ENCODE results near the gene KIAA1217.
"Not testable (repeated sequence)": the region's sequence is repeated elsewhere in the genome, so short reads cannot be mapped to it uniquely, and the experiment has no call there.

The KIAA1217 gene

GRCh38 chr10:24433705-24434104 is 224.8 kb downstream of the KIAA1217 start:
- H3K27me3 Mint-ChIP-seq: no peaks in the 10 kb centered on the region
- H3K27ac Mint-ChIP-seq: no peak overlapping the region
- ATAC-seq (ENCODE audit: low read depth) (no peak), DNase-seq (ENCODE audit: low spot score in 2 of 2) (no peak)
- no peak overlapping the region for H3K4me3 Mint-ChIP-seq
- no peaks in the 10 kb centered on the region for H3K36me3 Mint-ChIP-seq
- no peaks in the 10 kb centered on the region for H3K9me3 Mint-ChIP-seq
- H3K4me1 Mint-ChIP-seq: no peaks in the 10 kb centered on the region

- H3K27me3 Mint-ChIP-seq: peaks cover 2% of the 10 kb centered on the region
- H3K4me1 Mint-ChIP-seq: no peaks in the 10 kb centered on the region
- ATAC-seq (ENCODE audit: low read depth): no peak
- H3K4me3 Mint-ChIP-seq: no peak overlapping the region
- H3K27ac Mint-ChIP-seq: no peak overlapping the region
- no peaks in the 10 kb centered on the region for H3K36me3 Mint-ChIP-seq
- DNase-seq (ENCODE audit: low spot score in 2 of 2): no peak
- H3K9me3 Mint-ChIP-seq: peaks cover 2% of the 10 kb centered on the region
Observed at GRCh38 chr10:24434961-24435360, 226.0 kb downstream of the KIAA1217 start.

- Mint-ChIP-seq H3K36me3 (no peaks in the 10 kb centered on the region), H3K27me3 (peaks cover 2% of the 10 kb centered on the region), H3K27ac (no peak overlapping the region), H3K9me3 (peaks cover 2% of the 10 kb centered on the region), H3K4me1 (no peaks in the 10 kb centered on the region), H3K4me3 (no peak overlapping the region)
- DNase-seq (ENCODE audit: low spot score in 2 of 2) (no peak), ATAC-seq (ENCODE audit: low read depth) (no peak)
Observed at GRCh38 chr10:24435374-24435773, 226.4 kb downstream of the KIAA1217 start.

- Mint-ChIP-seq H3K4me1 (no peaks in the 10 kb centered on the region), H3K36me3 (no peaks in the 10 kb centered on the region), H3K27me3 (peaks cover 2% of the 10 kb centered on the region), H3K4me3 (no peak overlapping the region), H3K27ac (no peak overlapping the region), H3K9me3 (peaks cover 2% of the 10 kb centered on the region)
- DNase-seq (ENCODE audit: low spot score in 2 of 2) (no peak), ATAC-seq (ENCODE audit: low read depth) (no peak)
Observed at GRCh38 chr10:24437302-24437701, 228.4 kb downstream of the KIAA1217 start.

- no peak for DNase-seq (ENCODE audit: low spot score in 2 of 2)
- peaks cover 2% of the 10 kb centered on the region for H3K9me3 Mint-ChIP-seq
- H3K4me3 Mint-ChIP-seq: no peak overlapping the region
- peaks cover 2% of the 10 kb centered on the region for H3K27me3 Mint-ChIP-seq
- ATAC-seq (ENCODE audit: low read depth): no peak
- H3K27ac Mint-ChIP-seq: no peak overlapping the region
- no peaks in the 10 kb centered on the region for H3K4me1 Mint-ChIP-seq
- H3K36me3 Mint-ChIP-seq: no peaks in the 10 kb centered on the region
Observed at GRCh38 chr10:24438800-24439199, 229.9 kb downstream of the KIAA1217 start.

- peaks cover 2% of the 10 kb centered on the region for H3K27me3 Mint-ChIP-seq
- H3K27ac Mint-ChIP-seq: no peak overlapping the region
- no peaks in the 10 kb centered on the region for H3K4me1 Mint-ChIP-seq
- no peak for DNase-seq (ENCODE audit: low spot score in 2 of 2)
- no peaks in the 10 kb centered on the region for H3K36me3 Mint-ChIP-seq
- no peak for ATAC-seq (ENCODE audit: low read depth)
- H3K9me3 Mint-ChIP-seq: peaks cover 2% of the 10 kb centered on the region
- H3K4me3 Mint-ChIP-seq: no peak overlapping the region
Observed at GRCh38 chr10:24439935-24440334, 231.0 kb downstream of the KIAA1217 start.

GRCh38 chr10:24440817-24441797 is 232.2 kb downstream of the KIAA1217 start:
- Mint-ChIP-seq H3K27ac (no peak overlapping the region), H3K36me3 (no peaks in the 10 kb centered on the region), H3K9me3 (peaks cover 2% of the 10 kb centered on the region), H3K27me3 (peaks cover 2% of the 10 kb centered on the region), H3K4me1 (no peaks in the 10 kb centered on the region), H3K4me3 (no peak overlapping the region)
- no peak for ATAC-seq (ENCODE audit: low read depth)
- no peak for DNase-seq (ENCODE audit: low spot score in 2 of 2)

- no peak for ATAC-seq (ENCODE audit: low read depth)
Observed at GRCh38 chr10:24442234-24442633, 233.3 kb downstream of the KIAA1217 start.

GRCh38 chr10:24442641-24443174 is 233.8 kb downstream of the KIAA1217 start:
- ATAC-seq (ENCODE audit: low read depth); H3K4me3 Mint-ChIP-seq; DNase-seq (ENCODE audit: low spot score in 2 of 2); H3K36me3 Mint-ChIP-seq; H3K9me3 Mint-ChIP-seq; H3K27ac Mint-ChIP-seq; H3K4me1 Mint-ChIP-seq; H3K27me3 Mint-ChIP-seq: not testable (repeated sequence)

More at GRCh38 chr10:24442234-24442633, 233.3 kb downstream of the KIAA1217 start:
- H3K4me3 Mint-ChIP-seq: no peak overlapping the region
- H3K9me3 Mint-ChIP-seq: peaks cover 4% of the 10 kb centered on the region
- H3K27ac Mint-ChIP-seq: no peak overlapping the region
- H3K27me3 Mint-ChIP-seq: peaks cover 2% of the 10 kb centered on the region
- no peaks in the 10 kb centered on the region for H3K36me3 Mint-ChIP-seq
- DNase-seq (ENCODE audit: low spot score in 2 of 2): no peak
- H3K4me1 Mint-ChIP-seq: no peaks in the 10 kb centered on the region

- Mint-ChIP-seq H3K36me3 (no peaks in the 10 kb centered on the region), H3K9me3 (peaks cover 4% of the 10 kb centered on the region), H3K4me3 (no peak overlapping the region), H3K27me3 (peaks cover 2% of the 10 kb centered on the region), H3K27ac (no peak overlapping the region), H3K4me1 (no peaks in the 10 kb centered on the region)
- DNase-seq (ENCODE audit: low spot score in 2 of 2) (no peak), ATAC-seq (ENCODE audit: low read depth) (no peak)
Observed at GRCh38 chr10:24444337-24444736, 235.4 kb downstream of the KIAA1217 start.

- H3K9me3 Mint-ChIP-seq; H3K27ac Mint-ChIP-seq; H3K4me1 Mint-ChIP-seq; ATAC-seq (ENCODE audit: low read depth); DNase-seq (ENCODE audit: low spot score in 2 of 2); H3K27me3 Mint-ChIP-seq; H3K36me3 Mint-ChIP-seq; H3K4me3 Mint-ChIP-seq: not testable (repeated sequence)
Observed at GRCh38 chr10:24445958-24446357, 237.0 kb downstream of the KIAA1217 start.

GRCh38 chr10:24446739-24447138 is 237.8 kb downstream of the KIAA1217 start:
- no peak overlapping the region for H3K4me3 Mint-ChIP-seq
- peaks cover 2% of the 10 kb centered on the region for H3K9me3 Mint-ChIP-seq
- ATAC-seq (ENCODE audit: low read depth) (no peak), DNase-seq (ENCODE audit: low spot score in 2 of 2) (no peak)
- peaks cover 2% of the 10 kb centered on the region for H3K27me3 Mint-ChIP-seq
- no peaks in the 10 kb centered on the region for H3K36me3 Mint-ChIP-seq
- H3K27ac Mint-ChIP-seq: no peak overlapping the region
- no peaks in the 10 kb centered on the region for H3K4me1 Mint-ChIP-seq

- Mint-ChIP-seq H3K27ac (no peak overlapping the region), H3K4me3 (no peak overlapping the region), H3K4me1 (no peaks in the 10 kb centered on the region), H3K36me3 (no peaks in the 10 kb centered on the region), H3K27me3 (peaks cover 2% of the 10 kb centered on the region), H3K9me3 (peaks cover 2% of the 10 kb centered on the region)
- DNase-seq (ENCODE audit: low spot score in 2 of 2) (no peak), ATAC-seq (ENCODE audit: low read depth) (no peak)
Observed at GRCh38 chr10:24448351-24448999, 239.5 kb downstream of the KIAA1217 start.

- Mint-ChIP-seq H3K4me3 (no peak overlapping the region), H3K9me3 (peaks cover 2% of the 10 kb centered on the region), H3K4me1 (no peaks in the 10 kb centered on the region), H3K27me3 (peaks cover 2% of the 10 kb centered on the region), H3K27ac (no peak overlapping the region), H3K36me3 (no peaks in the 10 kb centered on the region)
- ATAC-seq (ENCODE audit: low read depth): no peak
- DNase-seq (ENCODE audit: low spot score in 2 of 2): no peak
Observed at GRCh38 chr10:24449321-24449740, 240.4 kb downstream of the KIAA1217 start.

All from memory B cell (primary cell).